Neuronal stem cell (in vitro differentiated cells): ENCODE data around the gene PTPRE.

Experiments
- DNase-seq: peaks from one replicate; pipeline ENCODE4 v3.0.0-alpha.2; 2013; ENCODE audit warnings: low spot score
- H2AFZ ChIP-seq: one replicate; pipeline ENCODE4 v1.6.1; 2013; ENCODE audit warnings: mild to moderate bottlenecking, low read length, inconsistent platforms
- H2AK5ac ChIP-seq: 2 replicates; pipeline ENCODE4 v1.6.1; 2013; ENCODE audit warnings: low read depth, mild to moderate bottlenecking, inconsistent platforms, low read length, moderate library complexity, mixed read lengths
- H2BK120ac ChIP-seq: 2 replicates; pipeline ENCODE4 v1.6.1; 2013; ENCODE audit warnings: low read depth, mild to moderate bottlenecking, inconsistent platforms, low read length, moderate library complexity, mixed read lengths
- H2BK12ac ChIP-seq: one replicate; pipeline ENCODE4 v1.6.1; 2013; ENCODE audit warnings: low read length, inconsistent platforms
- H2BK15ac ChIP-seq: 2 replicates; pipeline ENCODE4 v1.6.1; 2013; ENCODE audit warnings: mild to moderate bottlenecking, low read length, inconsistent platforms, mixed read lengths
- H2BK5ac ChIP-seq: one replicate; pipeline ENCODE4 v1.6.1; 2013; ENCODE audit warnings: inconsistent platforms, mild to moderate bottlenecking, low read length, moderate library complexity
- H3K14ac ChIP-seq: one replicate; pipeline ENCODE4 v1.6.1; 2013; ENCODE audit warnings: low read length, inconsistent platforms
- H3K18ac ChIP-seq: 2 replicates; pipeline ENCODE4 v1.6.1; 2013; ENCODE audit warnings: low read length, inconsistent platforms
- H3K23ac ChIP-seq: 2 replicates; pipeline ENCODE4 v1.6.1; 2013; ENCODE audit warnings: low read depth, mild to moderate bottlenecking, mixed read lengths, low read length, inconsistent platforms; ENCODE audit not compliant: poor library complexity
- H3K27ac ChIP-seq: replicated peaks from 3 replicates; pipeline ENCODE4 v1.5.1; 2013; ENCODE audit warnings: low read length, inconsistent platforms
- H3K27me3 ChIP-seq, 3 experiments: 2 replicates each; pipeline ENCODE4 v1.6.1; 2013; ENCODE audit warnings: low read length in 3 of 3, mild to moderate bottlenecking in 2 of 3, inconsistent platforms in 1 of 3, low read depth in 1 of 3, mixed read lengths in 1 of 3, moderate library complexity in 1 of 3; ENCODE audit not compliant: control insufficient read depth in 3 of 3, insufficient read depth in 3 of 3
- H3K36me3 ChIP-seq, 2 donors: replicated peaks in 1 of 2; 2 replicates each; pipeline ENCODE4 v1.6.1; 2013; ENCODE audit warnings: low read length in 2 of 2; ENCODE audit not compliant: control insufficient read depth in 2 of 2, insufficient read depth in 2 of 2
- H3K4ac ChIP-seq: 2 replicates; pipeline ENCODE4 v1.6.1; 2013; ENCODE audit warnings: inconsistent platforms, mild to moderate bottlenecking, low read length, moderate library complexity
- H3K4me1 ChIP-seq, 2 donors: 1 replicate in 1 of 2; 2 replicates in 1 of 2; pipeline ENCODE4 v1.6.1; 2013; ENCODE audit warnings: low read length in 2 of 2, low read depth in 1 of 2; ENCODE audit not compliant: control insufficient read depth in 2 of 2, insufficient read depth in 1 of 2
- H3K4me2 ChIP-seq: one replicate; pipeline ENCODE4 v1.6.1; 2013; ENCODE audit warnings: mild to moderate bottlenecking, low read length, inconsistent platforms; ENCODE audit not compliant: insufficient read depth, poor library complexity, severe bottlenecking
- H3K4me3 ChIP-seq, 2 donors: 2 replicates each; pipeline ENCODE4 v1.5.1; 2013; ENCODE audit warnings: low read length in 2 of 2, mild to moderate bottlenecking in 2 of 2, inconsistent platforms in 1 of 2, moderate library complexity in 1 of 2
- H3K79me1 ChIP-seq: one replicate; pipeline ENCODE4 v1.6.1; 2013; ENCODE audit warnings: low read depth, mild to moderate bottlenecking, inconsistent platforms, low read length, moderate library complexity
- H3K9ac ChIP-seq: one replicate; pipeline ENCODE4 v1.6.1; 2013; ENCODE audit warnings: mild to moderate bottlenecking, low read depth, low read length, inconsistent platforms; ENCODE audit not compliant: poor library complexity
- H3K9me3 ChIP-seq, 2 donors: replicated peaks in 1 of 2; 2 replicates each; pipeline versions ENCODE3 to v1.6.1; 2013; ENCODE audit warnings: low read length in 2 of 2, mild to moderate bottlenecking in 2 of 2, inconsistent platforms in 1 of 2, low read depth in 1 of 2, mixed read lengths in 1 of 2, moderate library complexity in 1 of 2; ENCODE audit not compliant: control insufficient read depth in 2 of 2, insufficient read depth in 1 of 2
- H4K8ac ChIP-seq: one replicate; pipeline ENCODE4 v1.6.1; 2013; ENCODE audit warnings: low read depth, mild to moderate bottlenecking, inconsistent platforms, low read length, moderate library complexity
- H4K91ac ChIP-seq: one replicate; pipeline ENCODE4 v1.6.1; 2013; ENCODE audit warnings: low read length, low read depth, mild to moderate bottlenecking, inconsistent platforms; ENCODE audit not compliant: poor library complexity
- WGBS, 2 donors: extraction: QIAGEN DNeasy Blood & Tissue Kit; methylation state at CpG; one replicate each; pipeline ENCODE4 v1.1.7; 2013; ENCODE audit warnings: missing lambda C conversion rate in 2 of 2, mixed read lengths in 1 of 2; ENCODE audit not compliant: insufficient read length in 2 of 2, insufficient replicate concordance in 1 of 2; ENCODE audit errors: extremely low coverage in 2 of 2; 5-methylcytosine and 5-hydroxymethylcytosine counted together

PTPRE gene

DNA sequence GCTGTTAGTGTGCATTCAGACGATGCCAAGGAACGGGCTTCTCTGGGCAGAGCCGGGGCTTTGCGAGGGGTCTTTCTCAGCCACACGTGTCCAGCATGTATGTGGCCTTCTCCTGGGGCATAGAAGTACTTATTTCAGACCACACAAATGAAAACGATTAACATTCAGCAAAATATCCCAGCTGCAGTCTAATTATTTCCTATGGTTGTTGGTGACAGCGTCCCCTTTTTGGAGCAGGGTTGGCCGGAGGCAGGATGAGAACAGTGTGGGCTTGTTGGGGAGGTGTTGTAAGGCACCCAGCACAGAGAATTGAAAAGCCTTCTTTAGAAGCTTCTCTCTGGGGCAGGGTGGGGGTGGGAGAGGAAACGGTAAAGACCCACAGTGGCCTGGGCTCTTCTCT, 54.2 kb downstream of the PTPRE start:
- peak overlapping the region; percentile 26 for H2BK5ac ChIP-seq

DNA sequence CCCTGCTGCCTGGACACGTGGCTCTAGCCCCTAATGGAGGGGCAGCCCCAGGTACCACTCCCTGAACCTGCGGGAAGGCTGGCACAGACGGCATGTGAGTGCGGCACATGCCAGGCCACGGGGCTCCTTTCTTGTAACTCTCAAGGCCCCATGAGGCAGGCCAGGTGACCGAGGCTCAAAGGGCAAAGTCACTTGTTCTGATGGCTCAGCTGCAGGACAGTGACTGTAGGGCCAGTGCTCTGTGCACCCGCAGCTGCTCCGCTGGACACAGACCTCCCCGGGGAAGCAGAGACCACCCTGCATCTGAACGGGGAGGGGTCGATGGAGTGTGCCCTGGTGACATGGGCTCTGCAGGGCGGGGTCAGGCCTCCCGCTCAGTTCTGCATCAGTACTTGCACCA, 55.3 kb downstream of the PTPRE start:
- H2BK120ac ChIP-seq = no peak overlapping the region
- H2AFZ ChIP-seq = no peak overlapping the region
- H3K36me3 ChIP-seq = no peaks in the 10 kb centered on the region
- no peak overlapping the region for H2BK12ac ChIP-seq
- H3K9ac ChIP-seq = peak overlapping the region; percentile 52
- no peak overlapping the region for H3K27ac ChIP-seq
- no peak overlapping the region for H3K4ac ChIP-seq
- no peak overlapping the region for H2BK15ac ChIP-seq
- H3K14ac ChIP-seq = no peak overlapping the region
- peak overlapping the region; percentile 60 for H2AK5ac ChIP-seq
- H3K27me3 ChIP-seq = no peaks in the 10 kb centered on the region
- H4K8ac ChIP-seq = no peak overlapping the region
- no peaks in the 10 kb centered on the region for H3K79me1 ChIP-seq
- H3K18ac ChIP-seq = peak overlapping the region; percentile 67
- H2BK5ac ChIP-seq = no peak overlapping the region
- H3K4me3 ChIP-seq = no peak overlapping the region
- H4K91ac ChIP-seq = no peak overlapping the region
- H3K4me1 ChIP-seq = no peaks in the 10 kb centered on the region
- peaks cover 0 to 2% of the 10 kb centered on the region in 2 donors for H3K9me3 ChIP-seq
- H3K23ac ChIP-seq = no peak overlapping the region
- H3K4me2 ChIP-seq = no peak overlapping the region
- no CpG with 5 or more reads among the region's 13 CpGs for WGBS, 2 donors
- DNase-seq = no peak

More for the DNA sequence above, 54.2 kb downstream of the PTPRE start:
- no peak overlapping the region for H3K18ac ChIP-seq
- no peak overlapping the region for H2BK120ac ChIP-seq
- H3K36me3 ChIP-seq = no peaks in the 10 kb centered on the region
- H3K4me2 ChIP-seq = no peak overlapping the region
- no peaks in the 10 kb centered on the region for H3K79me1 ChIP-seq
- no peak overlapping the region for H2BK15ac ChIP-seq
- no peak overlapping the region for H3K27ac ChIP-seq
- H2BK12ac ChIP-seq = no peak overlapping the region
- H3K27me3 ChIP-seq = no peaks in the 10 kb centered on the region
- no peak overlapping the region for H4K8ac ChIP-seq
- H3K4me1 ChIP-seq = no peaks in the 10 kb centered on the region
- no peak for DNase-seq
- H2AK5ac ChIP-seq = no peak overlapping the region
- H3K9ac ChIP-seq = no peak overlapping the region
- H3K14ac ChIP-seq = no peak overlapping the region
- no peak overlapping the region for H2AFZ ChIP-seq
- WGBS, 2 donors = no CpG with 5 or more reads among the region's 9 CpGs
- no peak overlapping the region for H3K4ac ChIP-seq
- H3K23ac ChIP-seq = no peak overlapping the region
- peaks cover 0 to 2% of the 10 kb centered on the region in 2 donors for H3K9me3 ChIP-seq
- H4K91ac ChIP-seq = no peak overlapping the region
- H3K4me3 ChIP-seq = no peak overlapping the region

DNA sequence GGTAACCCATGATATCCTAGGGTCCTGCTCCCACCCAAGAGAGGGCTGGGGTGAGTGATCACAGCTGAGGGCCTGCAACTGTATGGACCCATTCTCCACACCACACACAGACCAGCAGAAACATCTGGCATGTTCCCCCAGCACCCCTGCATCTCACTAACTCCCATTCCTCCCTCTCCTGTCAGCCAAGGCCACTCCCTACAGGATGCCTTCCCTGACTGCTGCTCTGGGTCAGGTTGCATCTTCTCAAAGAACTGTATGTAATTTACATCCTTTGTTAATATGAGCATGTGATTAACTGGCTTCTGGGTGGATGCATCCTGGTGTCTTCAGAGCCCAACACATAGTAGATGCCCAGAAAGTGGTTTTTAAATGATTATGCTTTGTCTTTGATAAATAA, 56.2 kb downstream of the PTPRE start:
- Histone ChIP-seq H3K36me3 (no peaks in the 10 kb centered on the region), H2BK12ac (no peak overlapping the region), H3K4ac (no peak overlapping the region), H2AK5ac (no peak overlapping the region), H2BK5ac (no peak overlapping the region), H2AFZ (no peak overlapping the region), H3K4me3 (no peak overlapping the region), H4K8ac (no peak overlapping the region), H3K14ac (no peak overlapping the region), H3K9ac (no peak overlapping the region), H3K4me1 (peaks cover 0 to 3% of the 10 kb centered on the region in 2 donors), H2BK15ac (no peak overlapping the region), H3K4me2 (no peak overlapping the region), H3K27ac (no peak overlapping the region), H3K79me1 (no peaks in the 10 kb centered on the region), H3K9me3 (peaks cover 0 to 2% of the 10 kb centered on the region in 2 donors), H3K18ac (no peak overlapping the region), H4K91ac (no peak overlapping the region), H3K27me3 (no peaks in the 10 kb centered on the region), H3K23ac (no peak overlapping the region), H2BK120ac (no peak overlapping the region)
- DNase-seq = no peak

DNA sequence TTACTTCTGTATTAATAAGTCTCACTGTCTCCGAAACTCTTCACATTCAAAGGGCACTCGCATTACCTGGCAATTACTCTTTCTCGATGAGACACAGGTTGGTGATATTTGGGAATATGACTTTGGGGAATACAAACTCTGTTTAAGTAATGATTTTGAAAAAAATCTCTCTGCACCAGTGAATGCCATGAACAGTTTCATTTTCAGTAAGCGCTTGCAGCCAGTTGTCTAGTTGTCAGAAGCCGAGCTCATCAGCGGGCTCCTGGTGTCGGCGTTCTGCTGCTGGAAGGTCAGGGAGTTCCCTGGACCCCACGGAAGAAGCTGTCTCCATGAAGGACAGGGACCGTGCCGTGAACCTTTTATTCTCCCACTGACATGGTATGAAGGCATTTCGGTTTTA, 57.7 kb downstream of the PTPRE start:
- Histone ChIP-seq H3K4me1 (peaks cover 0 to 6% of the 10 kb centered on the region in 2 donors), H3K27ac (no peak overlapping the region), H2BK12ac (no peak overlapping the region), H2BK15ac (no peak overlapping the region), H3K23ac (no peak overlapping the region), H3K4me3 (no peak overlapping the region), H2BK5ac (no peak overlapping the region), H3K9ac (no peak overlapping the region), H2AK5ac (no peak overlapping the region), H3K4ac (no peak overlapping the region), H3K4me2 (no peak overlapping the region), H3K14ac (no peak overlapping the region), H2BK120ac (no peak overlapping the region), H2AFZ (no peak overlapping the region), H3K9me3 (peaks cover 0 to 2% of the 10 kb centered on the region in 2 donors), H3K27me3 (no peaks in the 10 kb centered on the region), H3K79me1 (no peaks in the 10 kb centered on the region), H4K91ac (no peak overlapping the region), H3K36me3 (no peaks in the 10 kb centered on the region), H4K8ac (no peak overlapping the region), H3K18ac (no peak overlapping the region)
- no CpG with 5 or more reads among the region's 12 CpGs for WGBS, 2 donors
- no peak for DNase-seq
